GM21390 (cell line): Measurements from ENCODE around the gene KIF21B.
A peak's percentile ranks its signal among the peaks of the same experiment; 100 is the strongest.

ENCODE experiments used
- ATAC-seq: cut with Tn5 transposase; IDR thresholded peaks from one replicate; pipeline ENCODE4 v1.9.1; 2021; ENCODE audit not compliant: unreplicated experiment

KIF21B gene

GRCh38 chr1:201023517-201023902, at the start of gene KIF21B:
TSS of gene KIF21B (minus strand) at chr1:201023714. CDS start at chr1:201023383, 331 bp downstream.
- ATAC-seq = peak; percentile 58

- ATAC-seq = no peak
Measured at GRCh38 chr1:201072922-201073321, 49.4 kb upstream of the KIF21B start.

- ATAC-seq = no peak
Measured at GRCh38 chr1:201072149-201072548, 48.6 kb upstream of the KIF21B start.

GRCh38 chr1:201069636-201070035, 46.1 kb upstream of the KIF21B start:
- ATAC-seq = no peak

GRCh38 chr1:201068976-201069375, 45.5 kb upstream of the KIF21B start:
- no peak for ATAC-seq

GRCh38 chr1:201066986-201067385, 43.5 kb upstream of the KIF21B start:
- ATAC-seq = no peak

- ATAC-seq = no peak
Measured at GRCh38 chr1:201065686-201066085, 42.2 kb upstream of the KIF21B start.

- no peak for ATAC-seq
Measured at GRCh38 chr1:201064806-201065205, 41.3 kb upstream of the KIF21B start.

- ATAC-seq = no peak
Measured at GRCh38 chr1:201063145-201063544, 39.6 kb upstream of the KIF21B start.

- no peak for ATAC-seq
Measured at GRCh38 chr1:201062511-201063091, 39.1 kb upstream of the KIF21B start.

- ATAC-seq = no peak
Measured at GRCh38 chr1:201061886-201062285, 38.4 kb upstream of the KIF21B start.

- ATAC-seq = no peak
Measured at GRCh38 chr1:201061049-201061448, 37.5 kb upstream of the KIF21B start.

GRCh38 chr1:201060586-201060985, 37.1 kb upstream of the KIF21B start:
- ATAC-seq = no peak

- no peak for ATAC-seq
Measured at GRCh38 chr1:201059871-201060555, 36.5 kb upstream of the KIF21B start.

- no peak for ATAC-seq
Measured at GRCh38 chr1:201059401-201059800, 35.9 kb upstream of the KIF21B start.

- no peak for ATAC-seq
Measured at GRCh38 chr1:201054091-201054543, 30.6 kb upstream of the KIF21B start.

GRCh38 chr1:201053155-201053860, 29.8 kb upstream of the KIF21B start:
- no peak for ATAC-seq

GRCh38 chr1:201051399-201051798, 27.9 kb upstream of the KIF21B start:
- no peak for ATAC-seq

GRCh38 chr1:201050515-201051277, 27.2 kb upstream of the KIF21B start:
- ATAC-seq = no peak

GRCh38 chr1:201049248-201049831, 25.8 kb upstream of the KIF21B start:
- ATAC-seq = no peak

- ATAC-seq = no peak
Measured at GRCh38 chr1:201048521-201048920, 25.0 kb upstream of the KIF21B start.
